Measurements from ENCODE around the gene GARNL3.

GARNL3 gene

DNA sequence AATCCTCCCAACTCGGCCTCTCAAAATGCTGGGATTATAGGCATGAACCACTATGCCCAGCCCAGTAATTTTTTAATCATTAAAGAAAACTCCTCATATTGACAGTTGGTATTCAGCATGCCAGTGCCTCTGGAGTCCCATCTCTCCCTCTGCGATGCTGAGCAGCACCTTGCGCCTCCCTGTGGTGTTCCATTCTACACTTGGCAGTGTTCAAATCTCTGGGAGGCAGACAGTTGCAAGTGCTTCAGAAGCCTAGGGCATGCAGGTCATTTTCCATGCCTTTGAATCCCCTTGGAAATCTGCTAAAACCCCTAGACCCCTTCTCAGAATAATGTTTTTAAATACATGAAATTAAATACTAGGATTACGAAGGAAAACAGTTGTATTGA lies 41.3 kb downstream of the GARNL3 start:
- DNase-seq: no peak

DNA sequence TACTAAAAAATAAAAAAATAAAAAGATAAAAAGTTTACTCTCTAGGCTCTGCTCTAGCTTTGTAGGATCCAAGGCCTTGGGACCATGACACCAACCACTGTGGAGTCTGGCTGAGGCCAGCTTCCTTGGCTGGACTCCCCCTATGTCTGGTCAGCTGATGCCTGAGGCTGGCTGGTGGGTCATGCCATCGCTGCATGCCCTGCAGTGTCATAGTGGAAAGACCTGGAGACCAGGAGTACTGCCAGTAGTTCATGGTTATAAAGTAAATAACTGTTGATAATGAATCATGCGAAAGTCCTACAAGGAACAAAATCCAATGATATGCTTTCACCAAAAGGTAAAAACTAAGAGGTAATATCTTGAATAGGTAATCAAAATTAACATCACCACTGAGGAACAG lies 43.2 kb downstream of the GARNL3 start:
- DNase-seq: peak in 4 of 58 donors; percentile 9 to 29 (median 18)

DNA sequence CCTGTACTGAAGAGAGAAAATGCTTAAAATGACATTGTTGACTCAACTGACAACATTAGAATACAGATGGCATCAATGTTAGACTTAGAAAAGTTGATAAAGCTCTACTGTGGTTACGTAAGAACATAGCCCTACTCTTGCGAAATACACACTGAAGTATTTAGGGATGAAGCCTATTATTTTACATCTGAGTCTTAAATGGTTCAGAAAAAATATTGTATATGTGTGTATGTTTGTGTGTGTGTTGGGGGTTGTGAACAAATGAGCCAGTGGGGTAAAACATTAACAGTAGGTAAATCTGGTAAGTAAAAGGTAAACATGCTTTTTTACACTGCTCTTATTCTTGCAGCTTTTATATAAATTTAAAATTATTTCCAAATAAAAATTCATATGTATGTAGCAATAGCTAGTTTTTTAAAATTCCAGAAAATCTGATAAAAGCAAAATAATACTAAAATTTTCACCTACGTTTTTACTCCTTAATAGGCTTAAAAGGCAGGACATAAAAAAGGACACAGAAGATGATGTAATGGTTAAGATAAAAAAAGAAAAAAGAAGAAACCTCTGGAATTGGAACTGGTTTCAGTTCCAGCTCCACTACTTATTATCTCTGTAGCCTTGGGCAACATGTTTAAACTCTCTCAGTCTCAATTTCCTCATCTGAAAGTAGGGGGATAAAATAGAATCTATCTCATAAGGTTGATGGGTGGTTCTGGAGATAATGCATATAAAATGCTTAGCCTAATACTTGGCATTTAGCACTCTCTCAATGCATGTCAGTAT lies 44.3 kb downstream of the GARNL3 start:
- DNase-seq: no peak

DNA sequence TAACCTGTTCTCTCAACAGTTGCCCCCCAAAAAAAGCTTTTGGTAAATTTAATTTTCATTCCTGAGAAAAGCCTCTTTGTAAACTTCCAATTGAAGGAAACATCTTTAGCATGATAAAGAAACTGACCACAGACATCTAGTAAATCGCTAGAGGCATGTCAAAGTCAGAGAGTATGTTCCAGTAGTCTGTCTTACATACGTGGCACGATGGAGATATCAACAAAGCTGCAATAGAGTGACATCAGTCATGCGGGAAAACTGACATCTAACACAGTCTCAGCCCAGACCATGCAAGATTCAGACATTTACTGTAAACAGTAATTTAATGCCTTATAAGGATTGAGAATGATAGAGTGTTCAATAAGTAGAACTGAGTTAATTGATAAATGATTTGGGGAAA lies 45.1 kb downstream of the GARNL3 start:
- no peak for DNase-seq

DNA sequence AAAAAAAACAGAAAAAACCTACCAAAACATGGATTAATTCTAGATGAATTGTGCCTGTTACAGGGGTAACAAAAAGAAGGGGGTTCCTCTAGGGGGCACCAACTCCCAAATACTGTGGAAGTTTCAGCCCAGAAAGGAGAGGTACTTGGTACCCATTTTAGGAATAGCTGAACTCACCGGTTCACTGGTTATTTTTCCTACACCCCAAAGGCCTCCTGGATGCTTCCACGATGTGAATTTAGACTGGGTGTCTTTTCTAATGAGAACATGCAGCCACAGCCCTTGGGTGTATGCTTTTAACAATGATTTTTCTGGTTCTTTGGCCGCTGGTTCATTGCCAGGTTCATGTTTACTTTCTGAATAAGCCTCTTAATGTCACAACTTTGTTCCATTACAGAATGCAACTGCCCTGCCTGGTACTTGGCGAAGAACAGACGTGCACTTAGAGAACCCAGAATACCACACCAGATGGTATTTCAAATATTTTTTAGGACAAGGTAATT lies 46.7 kb downstream of the GARNL3 start:
- no peak for DNase-seq

DNA sequence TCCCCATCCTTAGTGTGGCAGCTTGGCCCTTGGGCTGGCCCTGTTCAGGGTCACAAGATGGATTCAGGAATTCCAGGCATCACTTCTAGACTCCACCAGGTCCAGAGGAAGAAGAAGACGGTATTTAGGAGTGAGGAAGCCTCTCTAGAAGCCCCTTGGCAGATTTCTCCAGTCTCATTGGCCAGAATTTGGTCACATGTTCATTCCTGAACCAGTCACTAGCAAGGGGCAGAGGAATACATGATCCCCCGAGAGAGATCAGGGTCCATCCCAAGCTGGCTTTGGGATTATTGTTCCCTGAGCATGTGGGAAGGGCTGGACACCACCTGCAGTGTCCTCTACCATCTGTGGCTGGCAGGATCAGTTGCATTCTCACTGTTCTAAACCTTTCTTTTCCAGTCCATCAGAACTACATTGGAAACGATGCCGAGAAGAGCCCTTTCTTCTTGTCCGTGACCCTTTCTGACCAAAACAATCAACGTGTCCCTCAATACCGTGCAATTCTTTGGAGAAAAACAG lies 48.5 kb downstream of the GARNL3 start:
- DNase-seq: no peak

DNA sequence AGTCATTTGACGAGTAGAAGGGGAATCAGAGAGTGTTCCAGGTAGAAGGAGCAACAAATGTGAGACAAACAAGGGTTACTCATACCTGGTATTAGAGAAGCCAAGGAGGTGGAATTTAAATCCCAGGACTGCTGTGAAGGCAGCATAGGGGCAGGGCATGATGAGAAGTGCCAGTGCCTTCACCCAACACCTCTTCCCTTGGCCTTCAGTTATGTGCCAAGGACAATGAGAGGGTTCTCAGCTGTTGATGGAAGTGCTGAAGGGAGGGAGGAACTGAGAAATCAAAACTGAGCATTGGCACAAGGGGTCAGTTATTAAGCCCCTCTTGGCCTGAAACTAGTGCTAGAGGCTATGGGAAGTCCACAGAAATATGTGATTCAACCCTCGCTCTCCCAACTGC lies 50.3 kb downstream of the GARNL3 start:
- no peak for DNase-seq

DNA sequence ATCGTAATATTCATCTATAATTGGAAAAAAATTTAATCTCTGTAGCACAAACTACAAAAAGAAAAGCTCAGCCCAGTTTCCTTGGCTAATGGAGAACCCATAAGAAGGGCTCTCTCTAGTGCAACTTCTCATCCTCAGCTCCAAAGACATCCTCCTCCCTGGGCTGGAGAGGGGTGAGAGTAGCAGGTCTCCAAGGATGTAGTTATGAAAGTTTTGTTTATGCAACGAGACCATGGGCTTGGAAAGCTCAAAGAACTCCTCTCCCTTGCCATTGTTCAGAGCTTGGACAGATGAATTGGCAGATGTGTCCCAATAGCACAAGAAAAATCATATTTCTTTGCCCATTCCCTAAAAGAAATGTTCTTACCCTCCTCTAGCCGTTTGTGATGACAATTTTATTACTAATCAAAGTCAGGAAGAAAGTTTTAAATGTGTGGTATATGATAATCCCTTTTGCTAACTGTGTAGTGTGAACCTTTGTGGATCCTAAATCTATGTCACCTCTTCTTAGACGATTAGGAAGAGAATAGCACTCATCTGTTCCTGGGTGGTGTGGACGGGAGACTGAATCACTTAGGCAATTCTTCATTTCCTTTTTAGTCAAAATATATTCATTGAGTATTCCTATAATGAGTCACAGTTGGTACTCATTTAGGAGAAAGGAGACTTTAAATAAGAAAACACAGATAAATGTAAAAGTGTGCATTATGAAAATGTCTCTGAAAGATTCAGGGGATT lies 52.2 kb downstream of the GARNL3 start:
- DNase-seq: no peak

DNA sequence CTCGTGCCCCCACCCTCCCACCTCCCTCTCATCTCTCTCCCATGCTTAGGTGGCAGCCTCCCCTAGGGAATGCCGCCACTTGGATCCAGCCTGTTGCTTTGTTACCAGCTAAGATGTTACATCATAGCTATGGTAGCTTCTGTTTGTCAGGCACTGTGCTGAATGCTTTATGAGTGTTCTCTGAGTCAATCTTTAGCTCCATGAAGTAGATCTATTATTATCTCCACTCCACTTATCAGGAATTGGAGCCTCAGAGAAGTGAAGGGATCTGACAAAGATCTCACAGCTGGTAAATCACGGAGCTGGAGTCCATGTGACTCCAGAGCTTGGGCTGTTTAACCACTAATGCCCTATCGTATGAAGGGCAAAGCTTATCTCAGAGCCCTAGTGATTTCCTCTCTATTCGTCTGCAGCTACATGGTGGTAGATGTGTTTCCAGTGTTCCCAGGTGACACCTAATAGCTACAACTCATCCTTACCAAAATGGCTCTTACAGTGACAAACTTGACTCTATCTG lies 54.1 kb downstream of the GARNL3 start:
- DNase-seq: peak in 1 of 58 donors; percentile 4

DNA sequence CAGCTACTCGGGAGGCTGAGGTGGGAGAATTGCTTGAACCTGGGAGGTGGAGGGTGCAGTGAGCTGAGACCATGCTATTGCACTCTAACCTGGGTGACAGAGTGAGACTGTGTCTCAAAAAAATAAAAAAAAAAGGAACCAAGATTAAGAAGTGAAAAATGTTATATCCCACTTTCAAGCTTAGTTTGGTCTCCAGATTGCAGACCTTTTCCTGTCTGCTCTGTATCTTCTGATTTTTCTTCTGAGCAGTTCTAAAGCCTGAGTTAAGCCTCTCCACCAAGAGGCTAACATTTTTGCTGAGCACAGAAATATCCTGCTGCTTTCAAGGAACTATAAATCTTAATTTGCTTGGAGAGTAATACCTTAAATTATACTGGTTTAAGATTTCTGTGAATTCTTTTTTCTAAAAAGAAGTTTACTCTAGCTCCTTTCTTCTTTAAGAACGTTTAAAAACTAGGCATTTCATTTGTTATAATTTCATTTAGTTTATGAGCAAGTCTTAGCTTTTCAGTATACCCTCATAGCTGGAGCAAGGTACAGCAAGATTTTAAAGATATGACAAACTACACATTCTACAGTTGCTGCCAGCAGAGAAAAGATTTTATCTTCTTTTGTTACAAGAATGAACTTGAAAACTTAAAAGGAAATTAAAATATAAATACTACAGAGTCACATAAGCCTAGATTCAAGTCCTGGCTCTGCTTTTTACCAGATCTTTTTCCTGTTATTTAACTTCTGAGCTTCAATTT lies 55.0 kb downstream of the GARNL3 start:
- DNase-seq: no peak

DNA sequence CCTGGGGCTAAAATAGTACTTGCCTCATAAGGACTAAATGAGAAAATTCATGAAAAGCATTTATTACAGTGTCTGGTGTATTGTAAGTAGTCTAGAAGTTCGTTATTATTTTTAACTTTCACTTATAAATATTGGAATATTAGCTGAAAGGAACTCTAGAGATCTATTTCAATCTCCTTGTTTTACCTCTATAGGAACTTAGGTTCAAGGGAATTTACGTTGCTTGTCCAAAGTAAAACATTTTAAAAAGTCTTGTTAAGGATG lies 55.5 kb downstream of the GARNL3 start:
- DNase-seq: no peak

DNA sequence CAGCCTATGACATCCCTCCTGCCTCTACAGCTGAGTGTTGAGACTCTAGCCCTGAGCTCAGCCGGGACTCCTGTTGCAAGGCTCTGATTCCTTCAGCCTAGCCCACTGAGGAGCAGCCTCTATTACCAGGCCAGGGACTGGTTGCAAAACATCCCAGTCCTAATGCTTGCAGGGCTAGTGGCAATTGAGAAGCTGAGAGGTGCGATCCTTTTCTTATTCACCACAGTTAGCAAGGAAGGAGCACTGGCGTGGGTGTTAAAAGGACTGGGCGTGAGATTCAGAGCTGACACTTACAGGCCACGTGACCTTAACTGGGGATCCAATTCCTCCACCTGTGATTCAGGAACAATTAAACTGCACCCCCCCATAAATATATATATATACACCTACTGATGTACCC lies 58.8 kb downstream of the GARNL3 start:
- DNase-seq: peak in 1 of 58 donors; percentile 8

DNA sequence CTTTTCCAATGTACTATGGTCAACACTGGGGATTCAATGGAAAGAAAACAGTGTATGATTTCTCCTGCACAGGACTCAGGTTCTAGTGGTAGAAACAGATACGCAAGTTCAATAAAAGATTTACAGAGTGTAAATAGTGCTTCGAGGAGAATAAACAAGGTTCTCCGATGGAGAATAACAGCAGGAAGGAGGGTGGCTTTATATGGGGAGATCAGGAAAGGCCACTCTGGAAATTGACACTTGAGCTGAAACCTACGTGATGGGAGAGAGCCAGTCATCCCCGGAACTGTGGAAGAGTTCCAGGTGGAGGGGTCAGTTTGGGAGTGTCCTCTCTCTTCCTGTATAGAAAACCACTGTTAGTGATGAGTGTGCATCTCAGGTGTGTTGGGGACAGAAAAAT lies 65.9 kb downstream of the GARNL3 start:
- DNase-seq: no peak

DNA sequence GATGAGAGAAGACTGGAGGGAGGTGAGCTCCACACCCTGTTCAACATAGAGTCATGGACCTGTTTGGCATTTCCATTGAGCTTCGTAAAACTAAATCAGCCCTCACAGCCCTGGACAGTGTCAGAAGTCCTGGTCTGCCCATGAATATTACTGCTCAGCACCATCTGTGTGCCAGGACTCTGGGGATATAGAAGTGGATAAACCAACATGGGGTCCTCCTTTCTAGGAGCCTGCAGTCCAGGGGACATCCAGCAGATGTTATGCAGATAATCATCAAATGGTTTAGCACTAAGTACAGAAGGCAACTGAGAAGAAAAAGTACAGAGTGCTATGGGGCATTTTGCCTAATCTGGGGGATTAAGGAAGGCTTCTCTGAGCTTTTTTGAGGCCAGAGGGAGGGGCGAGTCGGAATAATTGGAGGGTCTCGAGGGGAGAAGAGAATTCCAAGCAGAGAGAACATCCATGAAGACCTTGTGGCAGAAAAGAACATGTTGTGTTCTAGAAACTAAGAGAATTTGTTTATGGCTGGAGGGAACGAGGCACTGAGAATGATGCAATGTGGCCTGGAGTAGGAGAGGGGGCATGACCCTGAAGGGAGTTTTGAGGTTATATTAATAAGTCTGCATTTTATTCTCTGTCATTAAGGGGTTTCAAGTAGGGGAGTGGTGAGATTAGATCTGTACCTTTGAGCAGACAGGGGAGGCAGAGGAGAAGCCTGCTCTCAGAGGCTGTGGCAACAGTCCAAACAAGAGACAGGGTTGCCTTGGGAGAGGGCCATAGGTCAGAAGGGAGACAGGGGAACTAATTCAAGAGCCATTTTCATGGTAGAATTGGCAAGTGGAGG lies 68.9 kb downstream of the GARNL3 start:
- no peak for DNase-seq

DNA sequence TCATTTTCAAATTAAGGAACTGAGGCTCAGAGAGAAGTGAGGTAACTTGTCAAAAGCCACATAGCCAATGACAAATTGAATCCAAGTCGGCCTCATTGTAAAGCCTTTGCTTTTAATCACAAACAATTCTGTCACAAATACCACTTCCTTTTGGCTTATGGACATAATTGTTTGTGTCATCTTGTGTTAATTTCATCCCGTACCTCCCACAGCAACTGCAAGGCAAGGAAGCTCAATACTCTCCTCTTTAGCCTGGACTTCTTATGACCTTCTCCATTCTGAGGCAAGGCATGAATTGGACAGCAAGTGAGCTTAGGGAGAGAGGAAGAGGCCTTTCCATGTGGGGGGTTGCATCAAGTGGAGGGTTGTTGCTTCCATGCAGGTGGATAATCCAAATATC lies 70.2 kb downstream of the GARNL3 start:
- DNase-seq: no peak

DNA sequence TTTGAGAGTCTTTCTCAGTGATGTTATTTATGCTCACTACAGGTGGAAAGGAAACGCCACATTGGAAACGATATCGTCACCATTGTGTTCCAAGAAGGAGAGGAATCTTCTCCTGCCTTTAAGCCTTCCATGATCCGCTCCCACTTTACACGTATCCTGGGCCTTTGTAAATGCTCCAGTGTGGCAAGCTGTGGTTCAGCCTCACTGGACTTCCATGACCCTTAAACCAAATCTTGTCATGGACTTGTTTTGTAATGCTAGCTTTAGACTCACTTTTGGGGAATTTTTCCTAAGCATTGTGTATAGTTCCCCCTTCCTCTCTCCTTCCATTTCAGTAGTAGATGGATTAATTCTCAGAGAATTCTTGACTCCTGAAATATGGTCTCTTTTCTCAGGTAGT lies 71.5 kb downstream of the GARNL3 start:
- no peak for DNase-seq

DNA sequence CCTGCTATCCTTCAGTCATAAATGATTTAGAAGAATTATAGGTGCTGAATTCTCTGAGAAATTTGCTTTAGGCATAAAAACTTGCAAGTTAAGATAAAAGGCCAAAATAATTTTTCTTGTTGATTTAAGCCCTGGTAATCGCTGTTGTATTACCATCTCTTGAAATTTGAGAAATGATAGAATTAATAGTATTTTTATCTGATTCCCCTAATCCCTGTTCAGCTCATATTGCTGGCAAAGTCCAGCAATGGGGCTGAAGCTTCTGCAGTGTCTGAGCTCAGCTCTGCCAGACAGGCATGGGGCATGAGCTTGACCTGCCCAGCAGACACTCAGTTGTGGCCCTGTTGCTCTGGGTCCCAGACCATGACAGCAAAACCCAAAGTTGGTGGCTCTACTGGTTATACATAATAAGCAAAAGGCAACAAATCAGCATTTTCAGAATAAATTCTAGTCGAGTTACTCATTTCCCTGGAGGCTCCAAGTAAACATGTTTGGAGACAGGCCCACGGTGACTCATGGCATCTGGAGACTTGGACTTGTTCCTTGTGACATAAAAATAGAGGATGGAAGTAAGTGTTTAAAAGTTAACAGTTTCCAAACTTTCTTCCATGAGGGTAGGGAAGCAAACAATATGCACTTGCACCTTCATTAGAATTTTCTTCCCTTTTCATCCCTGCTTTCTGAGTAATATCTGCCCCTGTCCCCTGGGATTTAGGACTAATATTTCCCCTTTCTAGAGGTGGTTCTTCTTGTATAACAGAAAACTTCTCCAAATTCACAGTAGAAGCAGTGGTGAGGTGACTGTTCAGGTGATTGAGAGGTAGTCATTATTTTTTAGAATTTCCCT lies 72.2 kb downstream of the GARNL3 start:
- peak in 35 of 58 donors; percentile 8 to 80 (median 37) for DNase-seq

DNA sequence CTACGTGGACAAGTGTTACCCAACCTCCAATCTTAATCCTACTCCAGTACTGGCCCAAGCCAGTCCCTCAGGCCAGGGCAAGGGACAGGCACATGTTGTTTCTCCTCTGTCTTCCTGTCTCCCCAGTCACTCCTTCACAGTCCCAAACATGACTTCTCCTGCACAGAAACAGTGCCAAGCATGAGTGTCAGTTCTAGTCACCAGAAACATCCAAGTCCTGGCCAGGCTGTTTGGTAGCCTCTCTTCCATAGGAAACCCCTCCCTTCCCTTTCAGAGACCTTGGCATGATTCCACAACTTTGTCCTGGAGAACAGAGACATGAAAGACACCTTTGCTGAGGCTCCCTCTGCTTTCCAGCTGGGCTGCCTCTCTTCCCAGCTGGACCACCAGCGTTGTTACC lies 76.1 kb downstream of the GARNL3 start:
- DNase-seq: no peak

DNA sequence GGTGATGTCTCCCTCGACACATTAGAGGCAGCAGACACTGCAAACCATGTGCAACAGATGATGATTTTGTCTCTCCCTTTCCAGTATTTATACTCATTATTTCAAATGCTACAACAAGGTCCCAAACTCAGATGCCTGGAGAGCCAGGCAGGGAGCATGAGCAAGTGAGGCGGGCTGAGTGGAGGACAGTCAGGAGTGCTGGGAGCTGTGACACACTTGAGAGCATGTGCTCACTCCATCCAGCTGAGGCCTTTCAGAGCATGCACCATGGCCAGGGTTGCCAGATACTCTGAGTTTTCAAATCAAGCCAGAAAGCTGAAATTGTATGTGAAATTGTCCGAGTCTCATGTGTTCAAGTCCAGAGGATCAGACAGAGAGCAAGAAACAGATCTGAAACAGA lies 76.6 kb downstream of the GARNL3 start:
- DNase-seq: no peak

Measured in anterior cingulate cortex (tissue), 58 donors.